ENCODE results near the gene CEP95. TPM values are rescaled to one million over a fixed set of nuclear protein-coding genes. Genes with fewer than 3 reads are reported as not detected.

CEP95 gene
- total and polyA plus RNA-seq, 2 donors (not counting 1 experiment from before 2014, with no cell fraction given): 16.6 to 24.8 TPM

- peaks cover 13% of the 10 kb centered on the region for H4K20me1 ChIP-seq (ENCODE audit: control insufficient read depth, extremely low read depth, insufficient read depth, low read length)
- H3K27me3 ChIP-seq (ENCODE audit: control insufficient read depth, insufficient read depth, low read length): no peaks in the 10 kb centered on the region
- peak overlapping the region; percentile 74 to 100 (median 92) for H3K4me3 ChIP-seq (replicated peaks in 1 of 4; ENCODE audit: control extremely low read depth in 1 of 4, insufficient read depth in 1 of 4, low read depth in 3 of 4, low read length in 4 of 4)
- no peak for TF ChIP-seq CTCF (conservative IDR thresholded peaks at IDR 0.05 in 1 of 2, IDR thresholded peaks at IDR 0.05 in 1 of 2; ENCODE audit: low read depth in 1 of 2, low read length in 2 of 2)
- peaks cover 89% of the 10 kb centered on the region for H3K79me2 ChIP-seq (ENCODE audit: control insufficient read depth, insufficient read depth, low read length)
- H2AFZ ChIP-seq (ENCODE audit: low read length): no peak overlapping the region
- peaks cover 14% of the 10 kb centered on the region for H3K4me1 ChIP-seq (ENCODE audit: control insufficient read depth, extremely low read depth, insufficient read depth, low read length)
- no peaks in the 10 kb centered on the region for H3K9me3 ChIP-seq (ENCODE audit: control insufficient read depth, insufficient read depth, low read depth, low read length)
- no peak overlapping the region for H3K4me2 ChIP-seq (ENCODE audit: extremely low read depth, insufficient read depth, low read length)
- peak overlapping the region; percentile 97 for H3K27ac ChIP-seq (ENCODE audit: insufficient read depth, low read length)
- peaks cover 27% of the 10 kb centered on the region for H3K36me3 ChIP-seq (ENCODE audit: control insufficient read depth, insufficient read depth, low read length)
- peak; percentile 79 to 92 for DNase-seq (ENCODE audit: low read depth in 2 of 2)
- peak overlapping the region; percentile 95 for H3K9ac ChIP-seq (ENCODE audit: insufficient read depth, low read length)
Observed at GRCh38 chr17:64505340-64506200, 1.2 kb upstream of the CEP95 start.

- H2AFZ ChIP-seq (ENCODE audit: low read length): peak within 1 kb of the TSS; percentile 78
- H3K4me1 ChIP-seq (ENCODE audit: control insufficient read depth, extremely low read depth, insufficient read depth, low read length): peaks cover 14% of the 10 kb centered on the region
- H3K4me3 ChIP-seq (replicated peaks in 1 of 4; ENCODE audit: control extremely low read depth in 1 of 4, insufficient read depth in 1 of 4, low read depth in 3 of 4, low read length in 4 of 4): peak within 1 kb of the TSS; percentile 74 to 100 (median 92)
- peak within 1 kb of the TSS; percentile 95 for H3K9ac ChIP-seq (ENCODE audit: insufficient read depth, low read length)
- H3K9me3 ChIP-seq (ENCODE audit: control insufficient read depth, insufficient read depth, low read depth, low read length): no peaks in the 10 kb centered on the region
- DNase-seq (ENCODE audit: low read depth in 2 of 2): peak in 1 of 2 donors; percentile 96
- H3K36me3 ChIP-seq (ENCODE audit: control insufficient read depth, insufficient read depth, low read length): peaks cover 23% of the 10 kb centered on the region
- no peaks in the 10 kb centered on the region for H3K27me3 ChIP-seq (ENCODE audit: control insufficient read depth, insufficient read depth, low read length)
- H3K79me2 ChIP-seq (ENCODE audit: control insufficient read depth, insufficient read depth, low read length): peaks cover 84% of the 10 kb centered on the region
- no peak for TF ChIP-seq CTCF (conservative IDR thresholded peaks at IDR 0.05 in 1 of 2, IDR thresholded peaks at IDR 0.05 in 1 of 2; ENCODE audit: low read depth in 1 of 2, low read length in 2 of 2)
- TF ChIP-seq EZH2 (IDR thresholded peaks at IDR 0.05; ENCODE audit: low read length, missing control alignments): no peak
- H3K4me2 ChIP-seq (ENCODE audit: extremely low read depth, insufficient read depth, low read length): peak within 1 kb of the TSS; percentile 96
- peak within 1 kb of the TSS; percentile 97 for H3K27ac ChIP-seq (ENCODE audit: insufficient read depth, low read length)
- peaks cover 13% of the 10 kb centered on the region for H4K20me1 ChIP-seq (ENCODE audit: control insufficient read depth, extremely low read depth, insufficient read depth, low read length)
Observed at GRCh38 chr17:64506201-64506575, 589 bp upstream of the CEP95 start, which contains the start of gene DDX5. DDX5 (minus strand) TSS chr17:64506289; CDS start chr17:64506119, 170 bp downstream.

GRCh38 chr17:64507413-64507782 is 621 bp downstream of the CEP95 start:
- Histone ChIP-seq H3K9me3 (ENCODE audit: control insufficient read depth, insufficient read depth, low read depth, low read length) (no peaks in the 10 kb centered on the region), H3K36me3 (ENCODE audit: control insufficient read depth, insufficient read depth, low read length) (peaks cover 16% of the 10 kb centered on the region)

More at GRCh38 chr17:64507413-64507782, 621 bp downstream of the CEP95 start:
- Histone ChIP-seq H4K20me1 (ENCODE audit: control insufficient read depth, extremely low read depth, insufficient read depth, low read length) (peaks cover 13% of the 10 kb centered on the region), H3K79me2 (ENCODE audit: control insufficient read depth, insufficient read depth, low read length) (peaks cover 72% of the 10 kb centered on the region), H3K9ac (ENCODE audit: insufficient read depth, low read length) (peak overlapping the region; percentile 95), H3K27ac (ENCODE audit: insufficient read depth, low read length) (peak overlapping the region; percentile 97), H2AFZ (ENCODE audit: low read length) (peak overlapping the region; percentile 78), H3K4me2 (ENCODE audit: extremely low read depth, insufficient read depth, low read length) (peak overlapping the region; percentile 96), H3K4me1 (ENCODE audit: control insufficient read depth, extremely low read depth, insufficient read depth, low read length) (peaks cover 14% of the 10 kb centered on the region), H3K27me3 (ENCODE audit: control insufficient read depth, insufficient read depth, low read length) (no peaks in the 10 kb centered on the region), H3K4me3 (replicated peaks in 1 of 4; ENCODE audit: control extremely low read depth in 1 of 4, insufficient read depth in 1 of 4, low read depth in 3 of 4, low read length in 4 of 4) (peak overlapping the region; percentile 74 to 100 (median 92))
- TF ChIP-seq EZH2 (IDR thresholded peaks at IDR 0.05; ENCODE audit: low read length, missing control alignments): no peak
- TF ChIP-seq CTCF (conservative IDR thresholded peaks at IDR 0.05 in 1 of 2, IDR thresholded peaks at IDR 0.05 in 1 of 2; ENCODE audit: low read depth in 1 of 2, low read length in 2 of 2): peak; percentile 54 to 57
- DNase-seq (ENCODE audit: low read depth in 2 of 2): peak; percentile 77 to 79
